HEK293 (cell line): ENCODE data around the gene NUB1.

Experiments used
- EGR2 ChIP-seq: fragments of 450-650 bp; formaldehyde crosslinking; IDR thresholded peaks from 2 replicates; pipeline ENCODE4 v1.5.1; 2016; ENCODE audit warnings: low read depth, missing biosample characterization, missing genetic modification characterization
- GLI4 ChIP-seq: fragments of 450-650 bp; formaldehyde crosslinking; IDR thresholded peaks from 2 replicates; pipeline ENCODE4 v1.5.1; 2016; ENCODE audit warnings: missing biosample characterization, missing genetic modification characterization
- GLIS1 ChIP-seq: fragments of 450-650 bp; formaldehyde crosslinking; IDR thresholded peaks from 2 replicates; pipeline ENCODE4 v1.5.1; 2016; ENCODE audit warnings: missing biosample characterization, missing genetic modification characterization
- HOXC10 ChIP-seq: sonication (generic); formaldehyde crosslinking; IDR thresholded peaks from 2 replicates; pipeline ENCODE4 v1.8.1; 2023; ENCODE audit warnings: mild to moderate bottlenecking, missing genetic modification reagents
- KLF1 ChIP-seq: fragments of 450-650 bp; formaldehyde crosslinking; IDR thresholded peaks from 2 replicates; pipeline ENCODE4 v1.5.1; 2016; ENCODE audit warnings: missing biosample characterization, missing genetic modification characterization
- OSR2 ChIP-seq: fragments of 450-650 bp; formaldehyde crosslinking; IDR thresholded peaks from 2 replicates; pipeline ENCODE4 v1.5.1; 2016; ENCODE audit warnings: missing biosample characterization, missing genetic modification characterization
- SCRT2 ChIP-seq: fragments of 450-650 bp; formaldehyde crosslinking; IDR thresholded peaks from 2 replicates; pipeline ENCODE4 v1.5.1; 2016; ENCODE audit warnings: missing biosample characterization, missing genetic modification characterization
- SETDB1 ChIP-seq: IDR thresholded peaks from one replicate; pipeline ENCODE4 v1.6.1; 2017; ENCODE audit warnings: mild to moderate bottlenecking, low read length, moderate library complexity, mixed read lengths; ENCODE audit not compliant: insufficient read length
- SP3 ChIP-seq: fragments of 450-650 bp; formaldehyde crosslinking; IDR thresholded peaks from 2 replicates; pipeline ENCODE4 v1.5.1; 2016; ENCODE audit warnings: missing biosample characterization, missing genetic modification characterization
- YY1 ChIP-seq: fragments of 450-650 bp; formaldehyde crosslinking; IDR thresholded peaks from 2 replicates; pipeline ENCODE4 v1.5.1; 2018; ENCODE audit warnings: missing biosample characterization, missing genetic modification characterization
- ZBTB21 ChIP-seq: fragments of 450-650 bp; formaldehyde crosslinking; IDR thresholded peaks from 2 replicates; pipeline ENCODE4 v1.5.1; 2017; ENCODE audit warnings: missing biosample characterization, missing genetic modification characterization
- ZFP37 ChIP-seq: fragments of 450-650 bp; formaldehyde crosslinking; IDR thresholded peaks from 2 replicates; pipeline ENCODE4 v1.5.1; 2016; ENCODE audit warnings: missing biosample characterization, missing genetic modification characterization
- ZNF146 ChIP-seq: fragments of 450-650 bp; formaldehyde crosslinking; IDR thresholded peaks from 2 replicates; pipeline ENCODE4 v1.5.1; 2016; ENCODE audit warnings: missing biosample characterization, missing genetic modification characterization
- ZNF174 ChIP-seq: fragments of 450-650 bp; formaldehyde crosslinking; IDR thresholded peaks from 2 replicates; pipeline ENCODE4 v1.5.0; 2017; ENCODE audit warnings: missing biosample characterization, mild to moderate bottlenecking, missing genetic modification characterization
- ZNF2 ChIP-seq: fragments of 450-650 bp; formaldehyde crosslinking; IDR thresholded peaks from 2 replicates; pipeline ENCODE4 v1.5.1; 2016; ENCODE audit warnings: missing biosample characterization, missing genetic modification characterization
- ZNF221 ChIP-seq: fragments of 450-650 bp; formaldehyde crosslinking; IDR thresholded peaks from 2 replicates; pipeline ENCODE4 v1.5.1; 2017; ENCODE audit warnings: missing biosample characterization, missing genetic modification characterization, borderline replicate concordance
- ZNF239 ChIP-seq: fragments of 450-650 bp; formaldehyde crosslinking; IDR thresholded peaks from 2 replicates; pipeline ENCODE4 v1.5.1; 2016; ENCODE audit warnings: missing biosample characterization, missing genetic modification characterization
- ZNF24 ChIP-seq: fragments of 450-650 bp; formaldehyde crosslinking; IDR thresholded peaks from 2 replicates; pipeline ENCODE4 v1.5.1; 2016; ENCODE audit warnings: missing biosample characterization, missing genetic modification characterization
- ZNF324 ChIP-seq: fragments of 450-650 bp; formaldehyde crosslinking; IDR thresholded peaks from 2 replicates; pipeline ENCODE4 v1.5.1; 2016; ENCODE audit warnings: missing biosample characterization, missing genetic modification characterization
- ZNF639 ChIP-seq: fragments of 450-650 bp; formaldehyde crosslinking; IDR thresholded peaks from 2 replicates; pipeline ENCODE4 v1.5.1; 2016; ENCODE audit warnings: missing biosample characterization, missing genetic modification characterization
- ZNF645 ChIP-seq: fragments of 450-650 bp; formaldehyde crosslinking; IDR thresholded peaks from 2 replicates; pipeline ENCODE4; 2016; ENCODE audit warnings: missing biosample characterization, missing genetic modification characterization
- ZNF670 ChIP-seq: fragments of 450-650 bp; formaldehyde crosslinking; IDR thresholded peaks from 2 replicates; pipeline ENCODE4 v1.5.1; 2016; ENCODE audit warnings: missing biosample characterization, missing genetic modification characterization, low read depth
- ZNF692 ChIP-seq: fragments of 450-650 bp; formaldehyde crosslinking; IDR thresholded peaks from 2 replicates; pipeline ENCODE4 v1.5.1; 2016; ENCODE audit warnings: missing biosample characterization, missing genetic modification characterization
- ZNF830 ChIP-seq: fragments of 450-650 bp; IDR thresholded peaks from 2 replicates; pipeline ENCODE4 v1.5.0; 2018; ENCODE audit warnings: missing biosample characterization, missing genetic modification characterization, low read depth, mild to moderate bottlenecking, moderate library complexity
- ZSCAN18 ChIP-seq: fragments of 450-650 bp; formaldehyde crosslinking; IDR thresholded peaks from 2 replicates; pipeline ENCODE4 v1.5.1; 2016; ENCODE audit warnings: missing biosample characterization, missing genetic modification characterization
- ZSCAN23 ChIP-seq: fragments of 450-650 bp; formaldehyde crosslinking; IDR thresholded peaks from 2 replicates; pipeline ENCODE4 v1.5.1; 2016; ENCODE audit warnings: missing biosample characterization, missing genetic modification characterization
- TF ChIP-seq, protein P1 (sequence below): fragments of 450-650 bp; formaldehyde crosslinking; IDR thresholded peaks from 2 replicates; pipeline ENCODE4 v1.5.1; 2016; ENCODE audit warnings: missing biosample characterization, missing genetic modification characterization, borderline replicate concordance
- TF ChIP-seq, protein P2 (sequence below): fragments of 450-650 bp; formaldehyde crosslinking; IDR thresholded peaks from 2 replicates; pipeline ENCODE4 v1.5.1; 2016; ENCODE audit warnings: missing biosample characterization, missing genetic modification characterization, borderline replicate concordance
- TF ChIP-seq, protein P3 (sequence below): fragments of 450-650 bp; IDR thresholded peaks from 2 replicates; pipeline ENCODE4 v1.5.1; 2018; ENCODE audit warnings: missing biosample characterization, missing genetic modification characterization

Gene NUB1

GRCh38 chr7:151426441-151426903 is 84.9 kb downstream of the NUB1 start (continued):
- TF ChIP-seq ZNF146 (tag by site-specific recombination) (no peak), ZNF670 (tag by site-specific recombination) (no peak), ZNF24 (peak; percentile 90), ZNF2 (tag by site-specific recombination) (peak; percentile 84), SCRT2 (peak; percentile 96), ZSCAN23 (tag by site-specific recombination) (peak; percentile 66), ZSCAN18 (tag by site-specific recombination) (no peak), OSR2 (tag by site-specific recombination) (peak; percentile 91), GLI4 (tag by site-specific recombination) (no peak), HOXC10 (CRISPR knock-in tag) (no peak), ZBTB21 (tag by site-specific recombination) (peak; percentile 66), ZNF239 (tag by site-specific recombination) (no peak), ZNF221 (tag by site-specific recombination) (no peak), ZNF830 (tag by site-specific recombination) (no peak), SP3 (tag by site-specific recombination) (no peak), ZFP37 (tag by site-specific recombination) (no peak), KLF1 (tag by site-specific recombination) (0 out of 2 replicates have a peak, but pooled peaks have one; percentile 12), SETDB1 (no peak), YY1 (tag by site-specific recombination) (no peak), EGR2 (tag by site-specific recombination) (peak; percentile 50; the same call in 1 of the 2 replicates), ZNF174 (no peak), ZNF645 (tag by site-specific recombination) (no peak), GLIS1 (tag by site-specific recombination) (peak; percentile 97), ZNF692 (peak; percentile 74), ZNF639 (peak; percentile 91), ZNF324 (no peak)
- TF ChIP-seq, protein P1, sequence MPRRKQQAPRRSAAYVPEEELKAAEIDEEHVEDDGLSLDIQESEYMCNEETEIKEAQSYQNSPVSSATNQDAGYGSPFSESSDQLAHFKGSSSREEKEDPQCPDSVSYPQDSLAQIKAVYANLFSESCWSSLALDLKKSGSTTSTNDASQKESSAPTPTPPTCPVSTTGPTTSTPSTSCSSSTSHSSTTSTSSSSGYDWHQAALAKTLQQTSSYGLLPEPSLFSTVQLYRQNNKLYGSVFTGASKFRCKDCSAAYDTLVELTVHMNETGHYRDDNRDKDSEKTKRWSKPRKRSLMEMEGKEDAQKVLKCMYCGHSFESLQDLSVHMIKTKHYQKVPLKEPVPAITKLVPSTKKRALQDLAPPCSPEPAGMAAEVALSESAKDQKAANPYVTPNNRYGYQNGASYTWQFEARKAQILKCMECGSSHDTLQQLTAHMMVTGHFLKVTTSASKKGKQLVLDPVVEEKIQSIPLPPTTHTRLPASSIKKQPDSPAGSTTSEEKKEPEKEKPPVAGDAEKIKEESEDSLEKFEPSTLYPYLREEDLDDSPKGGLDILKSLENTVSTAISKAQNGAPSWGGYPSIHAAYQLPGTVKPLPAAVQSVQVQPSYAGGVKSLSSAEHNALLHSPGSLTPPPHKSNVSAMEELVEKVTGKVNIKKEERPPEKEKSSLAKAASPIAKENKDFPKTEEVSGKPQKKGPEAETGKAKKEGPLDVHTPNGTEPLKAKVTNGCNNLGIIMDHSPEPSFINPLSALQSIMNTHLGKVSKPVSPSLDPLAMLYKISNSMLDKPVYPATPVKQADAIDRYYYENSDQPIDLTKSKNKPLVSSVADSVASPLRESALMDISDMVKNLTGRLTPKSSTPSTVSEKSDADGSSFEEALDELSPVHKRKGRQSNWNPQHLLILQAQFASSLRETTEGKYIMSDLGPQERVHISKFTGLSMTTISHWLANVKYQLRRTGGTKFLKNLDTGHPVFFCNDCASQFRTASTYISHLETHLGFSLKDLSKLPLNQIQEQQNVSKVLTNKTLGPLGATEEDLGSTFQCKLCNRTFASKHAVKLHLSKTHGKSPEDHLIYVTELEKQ = peak; percentile 67; the same call in 1 of the 2 replicates
- TF ChIP-seq, protein P2, sequence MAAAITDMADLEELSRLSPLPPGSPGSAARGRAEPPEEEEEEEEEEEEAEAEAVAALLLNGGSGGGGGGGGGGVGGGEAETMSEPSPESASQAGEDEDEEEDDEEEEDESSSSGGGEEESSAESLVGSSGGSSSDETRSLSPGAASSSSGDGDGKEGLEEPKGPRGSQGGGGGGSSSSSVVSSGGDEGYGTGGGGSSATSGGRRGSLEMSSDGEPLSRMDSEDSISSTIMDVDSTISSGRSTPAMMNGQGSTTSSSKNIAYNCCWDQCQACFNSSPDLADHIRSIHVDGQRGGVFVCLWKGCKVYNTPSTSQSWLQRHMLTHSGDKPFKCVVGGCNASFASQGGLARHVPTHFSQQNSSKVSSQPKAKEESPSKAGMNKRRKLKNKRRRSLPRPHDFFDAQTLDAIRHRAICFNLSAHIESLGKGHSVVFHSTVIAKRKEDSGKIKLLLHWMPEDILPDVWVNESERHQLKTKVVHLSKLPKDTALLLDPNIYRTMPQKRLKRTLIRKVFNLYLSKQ (tag by site-specific recombination) = no peak
- TF ChIP-seq, protein P3, sequence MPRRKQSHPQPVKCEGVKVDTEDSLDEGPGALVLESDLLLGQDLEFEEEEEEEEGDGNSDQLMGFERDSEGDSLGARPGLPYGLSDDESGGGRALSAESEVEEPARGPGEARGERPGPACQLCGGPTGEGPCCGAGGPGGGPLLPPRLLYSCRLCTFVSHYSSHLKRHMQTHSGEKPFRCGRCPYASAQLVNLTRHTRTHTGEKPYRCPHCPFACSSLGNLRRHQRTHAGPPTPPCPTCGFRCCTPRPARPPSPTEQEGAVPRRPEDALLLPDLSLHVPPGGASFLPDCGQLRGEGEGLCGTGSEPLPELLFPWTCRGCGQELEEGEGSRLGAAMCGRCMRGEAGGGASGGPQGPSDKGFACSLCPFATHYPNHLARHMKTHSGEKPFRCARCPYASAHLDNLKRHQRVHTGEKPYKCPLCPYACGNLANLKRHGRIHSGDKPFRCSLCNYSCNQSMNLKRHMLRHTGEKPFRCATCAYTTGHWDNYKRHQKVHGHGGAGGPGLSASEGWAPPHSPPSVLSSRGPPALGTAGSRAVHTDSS (tag by site-specific recombination) = no peak
